K562 (cell line): Measurements from ENCODE around the gene TTC31. TPM values are rescaled to one million over a fixed set of nuclear protein-coding genes. Genes with fewer than 3 reads are reported as not detected.

Experiments used
- ARID1B ChIP-seq: fragments of 450-650 bp; IDR thresholded peaks from 2 replicates; pipeline ENCODE4 v1.6.1; 2016; ENCODE audit warnings: antibody characterized with exemption, mild to moderate bottlenecking, inconsistent platforms
- BRD4 ChIP-seq: fragments of 200-600 bp; sonication (generic); IDR thresholded peaks from 2 replicates; pipeline ENCODE4 v1.6.1; 2017; ENCODE audit warnings: inconsistent platforms
- E2F8 ChIP-seq: fragments of 450-650 bp; IDR thresholded peaks from 2 replicates; pipeline ENCODE4 v1.7.1; 2018; ENCODE audit warnings: mild to moderate bottlenecking, low read depth; ENCODE audit not compliant: partially characterized antibody
- EP300 ChIP-seq: IDR thresholded peaks from 2 replicates; pipeline ENCODE4 v1.6.1; 2012; ENCODE audit warnings: low read length, improper control_type of control experiment
- GABPA ChIP-seq: fragments of 200-800 bp; sonication (Bioruptor generic); conservative IDR thresholded peaks from 2 replicates; pipeline ENCODE4 v1.6.1; 2016; ENCODE audit warnings: low read depth, missing genetic modification characterization, missing compliant biosample characterization
- GABPB2 ChIP-seq: fragments of 250-450 bp; sonication (Bioruptor Pico); conservative IDR thresholded peaks from 2 replicates; pipeline ENCODE4 v1.5.1; 2021; ENCODE audit warnings: mild to moderate bottlenecking
- MEF2D ChIP-seq: conservative IDR thresholded peaks from 2 replicates; pipeline ENCODE4 v1.6.1; 2016; ENCODE audit warnings: low read depth, missing genetic modification characterization, missing compliant biosample characterization
- NR2C1 ChIP-seq, 2 experiments: fragments of 450-650 bp; IDR thresholded peaks; 2 replicates each; pipeline ENCODE4 v1.6.1; 2017; ENCODE audit warnings: mild to moderate bottlenecking in 2 of 2, antibody characterized with exemption in 1 of 2, inconsistent platforms in 1 of 2, missing compliant biosample characterization in 1 of 2, missing genetic modification characterization in 1 of 2
- RFX7 ChIP-seq: fragments of 250-450 bp; sonication (Bioruptor Pico); IDR thresholded peaks from 2 replicates; pipeline ENCODE4 v1.5.1; 2021; ENCODE audit warnings: mild to moderate bottlenecking
- RHOXF2B ChIP-seq: fragments of 250-450 bp; sonication (Bioruptor Pico); conservative IDR thresholded peaks from 2 replicates; pipeline ENCODE4 v1.5.1; 2021
- SMARCE1 ChIP-seq: fragments of 450-650 bp; IDR thresholded peaks from 2 replicates; pipeline ENCODE4 v1.7.1; 2016; ENCODE audit warnings: mild to moderate bottlenecking
- SRSF3 ChIP-seq: fragments of 200-400 bp; formaldehyde crosslinking; IDR thresholded peaks from 2 replicates; pipeline ENCODE4 v1.6.1; 2016; ENCODE audit warnings: mild to moderate bottlenecking, low read length, moderate library complexity; ENCODE audit not compliant: insufficient read depth
- TAL1 ChIP-seq: fragments of 450-650 bp; IDR thresholded peaks from 2 replicates; pipeline ENCODE4 v1.6.1; 2016; ENCODE audit warnings: mild to moderate bottlenecking
- ZBTB17 ChIP-seq: fragments of 450-650 bp; formaldehyde crosslinking; IDR thresholded peaks from 2 replicates; pipeline ENCODE4 v1.4.0; 2020; ENCODE audit warnings: mild to moderate bottlenecking
- ZNF23 ChIP-seq: fragments of 250-450 bp; sonication (Bioruptor Pico); IDR thresholded peaks from 2 replicates; pipeline ENCODE4 v1.4.0; 2020; ENCODE audit warnings: mild to moderate bottlenecking
- ZNF282 ChIP-seq: sonication (generic); formaldehyde crosslinking; IDR thresholded peaks from 2 replicates; pipeline ENCODE4 v1.8.1; 2023; ENCODE audit warnings: missing genetic modification reagents
- ZNF384 ChIP-seq: IDR thresholded peaks from 2 replicates; pipeline ENCODE4 v1.6.1; 2012; ENCODE audit warnings: low read depth, low read length, improper control_type of control experiment
- ZNF589 ChIP-seq: fragments of 200-800 bp; sonication (Bioruptor generic); IDR thresholded peaks from 2 replicates; pipeline ENCODE4 v1.6.1; 2016; ENCODE audit warnings: low read depth, missing genetic modification characterization, missing compliant biosample characterization
- ZNF655 ChIP-seq: fragments of 250-450 bp; sonication (Bioruptor Pico); IDR thresholded peaks from 2 replicates; pipeline ENCODE4 v1.5.0; 2021
- polyA plus RNA-seq, 8 experiments: library from polyadenylated mRNA; depleted of rRNA in 4 of 8; stranded (reverse) in 5 of 8; unstranded in 3 of 8; fragments of >200 nt; fragmentation: Nextera tagmentation in 2 of 8; fragmentation: Illumina TruSeq in 1 of 8; extraction: Ambion mirVana in 2 of 8; extraction: Trizol in 1 of 8; gene quantifications; 2 replicates each; pipeline versions ENCODE4 v1.2.1 to v1.2.3, GENCODE V29; 2011 to 2014; ENCODE audit warnings: inconsistent platforms in 1 of 8, missing spikeins in 1 of 8
- total RNA-seq, 7 experiments: library from RNA; depleted of rRNA in 6 of 7; stranded (reverse); fragments of >200 nt in 6 of 7; fragmentation: Illumina TruSeq in 2 of 7; extraction: Trizol in 2 of 7; gene quantifications; 2 replicates each; pipeline versions ENCODE4 v1.2.1 to v1.2.3, GENCODE V29; 2011 to 2021; ENCODE audit warnings: low replicate concordance in 1 of 7
- TF ChIP-seq, protein P1 (sequence below): fragments of 250-450 bp; sonication (Bioruptor Pico); IDR thresholded peaks from 2 replicates; pipeline ENCODE4 v1.4.0; 2020
- TF ChIP-seq, protein P2 (sequence below): IDR thresholded peaks from 2 replicates; pipeline ENCODE4 v1.6.1; 2014; ENCODE audit warnings: antibody characterized with exemption

The TTC31 gene
- total and polyA plus RNA-seq, 9 of the 15 experiments (the other 6 are each of a cell fraction or from before 2014, with no cell fraction given), result 4.7 to 30.5 (median 15.9) TPM

DNA sequence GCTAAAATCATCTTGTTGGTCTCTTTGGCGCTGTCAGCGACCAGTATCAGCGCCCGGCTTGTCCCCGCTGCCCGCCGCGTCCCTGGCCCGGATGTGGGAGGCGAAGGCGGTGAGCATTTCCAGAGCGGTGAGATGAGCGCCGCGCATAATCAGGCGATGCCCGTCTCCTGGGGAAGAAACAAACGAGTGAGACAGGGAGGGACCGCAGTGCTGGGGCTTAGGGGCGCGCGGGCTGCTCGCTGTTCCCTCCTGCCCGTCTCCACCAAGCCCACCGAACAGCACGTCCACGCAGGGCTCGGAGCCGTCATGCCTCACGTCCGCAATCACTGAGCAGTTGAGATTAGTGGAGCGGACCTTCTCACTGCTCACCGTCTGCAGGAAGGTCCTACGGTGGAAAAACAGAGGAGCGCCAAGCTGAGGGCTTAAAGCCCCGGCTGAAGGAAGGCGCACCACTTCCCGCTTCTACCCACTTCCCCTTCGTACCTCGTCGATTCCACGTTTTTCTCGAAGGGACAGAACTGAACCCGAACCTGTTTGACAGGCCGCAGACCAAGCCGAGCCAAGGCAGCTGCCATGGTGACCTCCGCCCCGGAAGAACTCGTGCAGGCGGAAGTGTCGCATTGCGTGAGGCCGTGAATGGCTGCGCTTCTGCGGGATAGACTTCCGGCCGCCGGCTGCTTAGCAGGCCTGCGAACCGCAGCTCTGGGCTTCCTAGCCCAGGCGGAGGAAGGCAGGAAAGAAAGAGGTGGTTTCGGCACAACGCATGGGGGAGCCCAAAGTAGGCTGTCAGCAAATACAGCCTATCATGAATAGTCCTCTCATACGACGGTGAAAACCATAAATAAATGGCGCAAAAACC lies 10.6 kb upstream of the TTC31 start, which contains the start of gene MRPL53 (continued):
- TF ChIP-seq, protein P1, sequence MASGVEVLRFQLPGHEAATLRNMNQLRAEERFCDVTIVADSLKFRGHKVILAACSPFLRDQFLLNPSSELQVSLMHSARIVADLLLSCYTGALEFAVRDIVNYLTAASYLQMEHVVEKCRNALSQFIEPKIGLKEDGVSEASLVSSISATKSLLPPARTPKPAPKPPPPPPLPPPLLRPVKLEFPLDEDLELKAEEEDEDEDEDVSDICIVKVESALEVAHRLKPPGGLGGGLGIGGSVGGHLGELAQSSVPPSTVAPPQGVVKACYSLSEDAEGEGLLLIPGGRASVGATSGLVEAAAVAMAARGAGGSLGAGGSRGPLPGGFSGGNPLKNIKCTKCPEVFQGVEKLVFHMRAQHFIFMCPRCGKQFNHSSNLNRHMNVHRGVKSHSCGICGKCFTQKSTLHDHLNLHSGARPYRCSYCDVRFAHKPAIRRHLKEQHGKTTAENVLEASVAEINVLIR (CRISPR knock-in tag), result peak; percentile 71
- TF ChIP-seq SRSF3, result no peak
- TF ChIP-seq ZBTB17 (CRISPR knock-in tag), result peak; percentile 90
- TF ChIP-seq EP300, result peak; percentile 33; the same call in 1 of the 2 replicates
- TF ChIP-seq E2F8, result peak; percentile 94
- 0 out of 2 replicates have a peak, but pooled peaks have one; percentile 50 for TF ChIP-seq RFX7 (CRISPR knock-in tag)
- peak; percentile 22; the same call in 1 of the 2 replicates for TF ChIP-seq ARID1B
- TF ChIP-seq NR2C1 (IDR thresholded peaks at IDR 0.05), result peak; percentile 100
- TF ChIP-seq NR2C1 (tag; IDR thresholded peaks at IDR 0.05), result peak; percentile 100
- TF ChIP-seq ZNF282 (CRISPR knock-in tag), result no peak
- peak; percentile 67; the same call in 1 of the 2 replicates for TF ChIP-seq GABPB2 (CRISPR knock-in tag)
- peak; percentile 100 for TF ChIP-seq GABPA (tag)
- TF ChIP-seq TAL1, result no peak
- peak; percentile 79 for TF ChIP-seq BRD4
- TF ChIP-seq, protein P2, sequence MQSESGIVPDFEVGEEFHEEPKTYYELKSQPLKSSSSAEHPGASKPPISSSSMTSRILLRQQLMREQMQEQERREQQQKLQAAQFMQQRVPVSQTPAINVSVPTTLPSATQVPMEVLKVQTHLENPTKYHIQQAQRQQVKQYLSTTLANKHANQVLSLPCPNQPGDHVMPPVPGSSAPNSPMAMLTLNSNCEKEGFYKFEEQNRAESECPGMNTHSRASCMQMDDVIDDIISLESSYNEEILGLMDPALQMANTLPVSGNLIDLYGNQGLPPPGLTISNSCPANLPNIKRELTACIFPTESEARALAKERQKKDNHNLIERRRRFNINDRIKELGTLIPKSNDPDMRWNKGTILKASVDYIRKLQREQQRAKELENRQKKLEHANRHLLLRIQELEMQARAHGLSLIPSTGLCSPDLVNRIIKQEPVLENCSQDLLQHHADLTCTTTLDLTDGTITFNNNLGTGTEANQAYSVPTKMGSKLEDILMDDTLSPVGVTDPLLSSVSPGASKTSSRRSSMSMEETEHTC, result no peak
- peak; percentile 67; the same call in 1 of the 2 replicates for TF ChIP-seq MEF2D
- peak; percentile 83; the same call in 1 of the 2 replicates for TF ChIP-seq ZNF589 (CRISPR knock-in tag)
- 0 out of 2 replicates have a peak, but pooled peaks have one; percentile 6 for TF ChIP-seq ZNF23
- TF ChIP-seq RHOXF2B (CRISPR knock-in tag), result peak; percentile 77
- TF ChIP-seq SMARCE1, result no peak
- TF ChIP-seq ZNF384, result 0 out of 2 replicates have a peak, but pooled peaks have one; percentile 4
- TF ChIP-seq ZNF655 (CRISPR knock-in tag), result peak; percentile 55; the same call in 1 of the 2 replicates
